GM11168 (cell line): ENCODE data around the gene PCBP3.
"Not testable (repeated sequence)": the region's sequence is repeated elsewhere in the genome, so short reads cannot be mapped to it uniquely, and the experiment has no call there.

Experiments
- in situ Hi-C: fragments of 300-500 bp; cut with MboI; formaldehyde crosslinking; loops from one replicate; pipeline ENCODE4 v1.12.0; 2022; ENCODE audit warnings: low sequenced_read_pairs; ENCODE audit not compliant: unreplicated experiment

The PCBP3 gene

DNA sequence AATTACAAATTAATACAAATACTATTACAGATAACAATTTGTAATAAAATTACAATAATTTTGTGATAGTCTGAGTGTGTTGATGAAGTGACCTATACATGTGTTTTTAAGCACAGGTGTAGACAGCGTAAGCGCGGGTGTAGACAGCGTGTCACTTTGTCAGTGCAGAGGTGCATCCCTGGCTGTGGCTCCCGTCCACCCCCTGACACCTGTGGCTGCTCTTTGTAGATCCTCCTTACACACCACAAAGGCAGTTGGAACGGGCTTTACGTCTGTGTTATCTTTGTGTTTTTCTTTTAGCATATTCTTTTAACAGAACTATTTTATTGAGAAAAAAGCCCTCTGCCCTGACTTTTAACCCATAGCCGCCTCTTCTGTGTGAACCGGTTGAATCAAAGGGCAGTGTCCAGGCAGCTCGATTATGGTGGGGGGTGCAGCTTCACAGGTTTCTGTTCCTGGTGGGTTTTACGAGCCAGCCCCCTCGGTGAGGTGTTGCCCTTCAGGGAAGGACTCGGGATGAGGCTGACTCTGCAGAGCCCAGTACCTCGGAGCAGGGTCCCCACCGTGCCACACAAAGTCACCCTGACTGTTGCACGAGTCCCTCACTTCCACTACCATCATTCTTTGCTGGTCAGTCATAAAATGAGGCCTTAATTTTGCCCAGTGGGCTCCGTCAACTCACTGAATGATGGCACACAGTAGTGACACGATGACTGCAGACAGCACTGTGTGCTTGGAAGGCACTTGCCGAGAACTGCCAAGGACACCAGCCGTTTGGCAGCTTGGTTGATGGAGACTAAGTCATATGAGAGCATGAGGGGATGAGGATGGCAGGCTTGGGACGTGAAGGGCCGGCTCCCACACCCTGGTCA lies 251.6 kb downstream of the PCBP3 start:
- in situ Hi-C loops = no loop called here

DNA sequence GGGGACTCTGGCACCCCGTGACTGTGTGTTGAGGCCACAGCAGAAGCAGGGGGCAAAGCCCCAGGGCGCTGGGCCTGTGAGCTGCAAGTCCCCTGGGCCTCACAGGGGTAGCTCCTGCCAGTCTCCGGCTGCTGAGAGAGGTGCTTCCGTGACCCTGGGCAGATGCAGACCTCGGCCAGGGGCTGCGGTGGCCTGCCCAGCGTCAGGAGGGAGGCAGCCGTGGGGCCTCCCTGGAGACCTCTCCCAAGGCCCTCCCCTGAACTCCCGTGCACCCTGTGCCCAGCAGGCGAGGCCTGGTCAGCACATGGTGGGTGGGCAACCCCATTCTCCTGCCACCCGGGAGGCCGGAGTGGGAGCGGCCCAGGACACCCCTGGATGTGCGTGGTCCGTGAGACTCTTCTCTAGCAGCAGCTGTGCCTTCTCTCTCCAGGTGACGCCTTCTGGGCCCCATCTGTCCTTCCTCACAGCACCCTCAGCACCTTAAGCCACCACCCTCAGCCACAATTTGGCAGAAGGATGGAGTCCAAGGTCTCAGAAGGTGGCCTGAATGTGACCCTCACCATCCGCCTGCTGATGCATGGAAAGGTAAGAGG lies 252.3 kb downstream of the PCBP3 start:
- in situ Hi-C loops = no loop called here

DNA sequence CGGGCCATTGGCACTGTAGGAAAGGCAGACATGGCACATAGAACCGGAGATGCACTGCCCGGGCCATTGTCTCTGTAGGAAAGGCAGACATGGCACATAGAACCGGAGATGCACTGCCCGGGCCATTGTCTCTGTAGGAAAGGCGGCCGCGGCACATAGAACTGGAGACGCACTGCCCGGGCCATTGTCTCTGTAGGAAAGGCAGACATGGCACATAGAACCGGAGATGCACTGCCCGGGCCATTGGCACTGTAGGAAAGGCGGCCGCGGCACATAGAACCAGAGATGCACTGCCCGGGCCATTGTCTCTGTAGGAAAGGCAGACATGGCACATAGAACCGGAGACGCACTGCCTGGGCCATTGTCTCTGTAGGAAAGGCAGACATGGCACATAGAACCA lies 252.9 kb downstream of the PCBP3 start:
- in situ Hi-C loops = not testable (repeated sequence)

DNA sequence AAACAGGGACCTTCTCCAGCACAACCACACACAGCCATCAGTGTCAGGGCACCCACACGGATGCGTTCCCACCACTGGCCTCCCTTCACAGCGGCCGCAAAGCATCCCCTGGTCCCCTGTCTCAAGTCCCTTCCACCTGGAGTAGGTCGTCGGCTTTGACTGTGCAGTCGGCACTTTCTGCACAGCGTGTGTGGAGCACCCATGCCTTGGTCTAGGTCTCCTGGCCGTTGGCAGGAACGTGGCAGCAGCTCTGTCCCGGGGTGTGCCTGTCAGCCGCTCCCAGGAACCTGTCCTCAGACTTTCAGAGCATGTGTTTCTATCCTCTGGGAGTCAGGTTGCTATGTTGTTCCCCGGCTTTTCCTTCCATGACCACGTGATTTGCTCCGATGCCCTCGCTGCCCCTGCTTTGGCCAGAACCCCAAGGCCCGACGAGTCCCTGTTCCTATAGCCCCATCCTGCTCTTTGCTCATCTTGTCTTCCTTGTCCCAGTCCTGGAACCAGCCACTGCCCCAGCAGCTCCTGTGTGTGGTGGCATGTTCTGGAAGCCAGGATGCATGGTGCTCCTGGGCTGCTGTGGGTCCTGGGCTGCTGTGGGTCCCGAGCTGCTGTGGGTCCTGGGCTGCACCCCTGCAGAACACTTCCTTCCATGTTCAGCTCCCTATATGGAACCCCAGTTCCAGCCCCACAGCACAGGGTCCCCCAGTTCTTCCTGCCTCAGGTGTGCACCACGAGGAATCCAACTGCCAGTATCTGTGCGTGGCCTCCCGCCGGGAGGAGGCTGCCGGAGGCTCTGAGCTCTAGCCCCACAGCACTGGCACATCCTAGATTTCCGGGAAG lies 253.9 kb downstream of the PCBP3 start:
- in situ Hi-C loops = no loop called here

DNA sequence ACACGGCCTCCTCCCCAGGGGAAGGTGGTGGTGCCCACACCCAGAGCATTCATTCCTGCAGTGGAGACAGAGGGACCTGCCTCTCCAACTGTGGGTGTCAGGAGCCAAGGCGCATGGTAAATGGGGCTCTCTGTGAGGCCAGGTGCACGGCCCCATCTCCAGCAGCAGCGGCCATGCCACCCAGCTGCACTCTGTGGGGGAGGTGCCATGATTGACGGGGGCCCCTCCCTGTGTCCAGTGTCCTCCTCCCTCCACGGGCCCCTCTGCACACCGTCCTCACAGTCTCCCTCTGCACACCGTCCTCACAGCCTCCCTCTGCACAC lies 254.5 kb downstream of the PCBP3 start:
- in situ Hi-C loops = no loop called here

DNA sequence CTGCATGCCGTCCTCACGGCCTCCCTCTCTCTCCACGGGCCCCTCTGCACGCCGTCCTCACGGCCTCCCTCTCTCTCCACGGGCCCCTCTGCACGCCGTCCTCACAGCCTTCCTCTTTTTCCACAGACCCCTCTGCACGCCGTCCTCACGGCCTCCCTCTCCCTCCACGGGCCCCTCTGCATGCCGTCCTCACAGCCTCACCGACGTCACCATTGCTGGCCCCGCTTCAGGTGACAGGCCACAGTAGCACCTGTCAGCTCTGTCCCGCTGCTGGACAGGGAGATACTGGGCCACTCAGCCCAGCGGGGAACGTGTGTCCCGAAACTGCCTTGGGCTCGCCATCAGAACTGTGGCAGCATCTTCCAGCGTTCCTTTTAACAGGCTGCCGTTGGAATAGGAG lies 255.3 kb downstream of the PCBP3 start:
- in situ Hi-C loops = no loop called here

DNA sequence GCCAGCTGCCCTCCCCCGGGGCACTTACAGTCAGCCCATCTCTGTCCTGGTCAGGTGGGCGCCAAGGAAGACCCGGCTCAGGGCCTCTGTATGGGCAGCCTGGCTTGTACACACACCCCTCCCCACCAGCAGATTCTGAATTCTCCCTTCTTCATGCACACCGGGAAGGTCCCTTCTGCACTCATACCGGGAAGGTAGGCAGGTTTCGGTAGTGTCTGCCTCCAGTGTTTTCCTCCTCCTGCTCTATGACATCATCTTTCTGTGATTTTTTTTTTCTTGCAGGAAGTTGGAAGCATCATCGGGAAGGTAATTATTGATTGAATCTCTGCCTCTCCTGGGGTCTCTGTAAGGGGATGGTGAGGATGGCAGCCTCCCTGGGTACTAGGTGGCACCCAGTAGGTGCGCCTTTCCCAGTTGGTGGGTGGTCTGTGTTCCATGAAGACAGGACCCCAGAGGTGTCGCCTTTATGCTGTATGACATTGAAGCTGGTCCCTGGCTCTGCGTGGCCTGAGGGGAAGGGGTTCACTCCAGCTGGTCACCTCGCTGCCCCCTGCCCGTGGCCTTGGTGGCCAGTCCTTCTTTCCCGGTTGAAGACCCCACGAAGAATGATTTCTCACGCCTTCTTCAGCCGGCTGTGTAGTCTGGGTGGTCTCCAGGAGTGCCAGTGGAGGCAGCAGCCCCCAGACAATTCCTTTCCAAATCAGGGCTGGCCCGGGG lies 255.9 kb downstream of the PCBP3 start:
- in situ Hi-C loops = no loop called here

DNA sequence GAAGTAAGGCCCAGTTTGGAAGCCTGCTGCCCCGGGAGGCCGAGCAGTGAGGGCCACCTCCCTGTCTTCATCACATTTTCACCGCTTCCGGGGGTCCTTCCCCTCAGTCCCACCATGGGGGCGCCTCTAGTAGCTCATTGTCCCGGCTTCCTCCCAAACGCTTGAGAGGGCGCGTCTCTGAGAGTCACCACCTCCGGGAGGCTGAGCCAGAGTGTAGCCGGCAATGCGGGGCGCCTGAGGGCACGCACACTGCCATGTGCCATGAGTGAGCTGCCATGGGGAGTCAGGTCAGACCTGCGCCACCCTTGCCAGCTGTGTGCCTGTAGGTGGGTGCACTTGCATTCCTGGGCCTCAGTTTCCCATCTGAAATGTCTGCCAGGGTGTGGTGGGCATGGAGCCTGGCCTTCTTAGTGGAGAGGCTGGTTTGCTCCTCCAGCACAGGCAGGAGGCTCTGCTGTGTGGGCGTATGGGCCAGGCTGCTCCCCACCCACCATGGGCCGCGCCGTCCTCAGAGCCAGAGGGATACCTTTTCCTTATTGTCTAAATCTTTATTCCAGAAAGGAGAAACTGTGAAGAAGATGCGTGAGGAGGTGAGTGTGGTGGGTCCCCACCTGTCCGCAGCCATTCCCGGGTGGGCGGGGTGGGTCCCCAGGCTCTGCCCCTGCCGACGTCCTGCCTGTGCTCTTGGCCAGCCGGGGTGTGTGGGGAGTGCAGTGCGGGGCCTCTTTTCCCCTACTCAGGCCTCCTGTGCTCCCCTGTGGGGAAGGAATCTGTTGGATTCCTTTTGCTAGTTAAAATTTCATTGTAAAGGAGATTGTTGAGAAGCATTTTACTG lies 256.7 kb downstream of the PCBP3 start:
- in situ Hi-C loops = no loop called here

DNA sequence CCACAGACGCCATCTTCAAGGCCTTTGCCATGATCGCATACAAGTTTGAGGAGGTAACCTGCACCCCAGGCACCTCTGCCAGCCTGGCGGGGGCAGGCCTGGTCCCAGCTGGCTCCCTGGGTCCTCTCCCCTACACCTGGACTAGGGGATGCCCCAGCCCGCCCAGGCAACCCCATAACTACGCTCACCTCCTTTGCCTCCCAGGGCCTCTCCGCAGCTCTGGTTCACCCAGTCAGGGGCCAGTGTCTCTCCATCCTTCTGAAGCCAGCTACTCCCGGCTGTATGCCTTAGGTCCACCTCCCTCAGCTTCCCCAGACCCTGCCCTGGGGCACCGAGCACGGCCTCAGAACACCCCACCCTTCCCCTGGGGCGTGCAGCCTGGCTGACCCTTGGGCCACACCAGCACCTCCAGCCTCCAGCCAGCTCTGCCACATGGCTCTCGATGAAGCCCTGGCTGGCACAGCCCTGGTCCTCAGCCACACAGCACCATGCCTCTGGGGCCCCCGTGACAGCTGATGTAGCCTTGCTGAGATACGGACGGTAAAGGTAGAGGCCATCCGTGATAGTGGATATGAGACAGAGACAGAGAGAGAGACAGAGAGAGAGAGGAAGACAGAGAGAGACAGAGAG lies 257.7 kb downstream of the PCBP3 start:
- in situ Hi-C loops = no loop called here

DNA sequence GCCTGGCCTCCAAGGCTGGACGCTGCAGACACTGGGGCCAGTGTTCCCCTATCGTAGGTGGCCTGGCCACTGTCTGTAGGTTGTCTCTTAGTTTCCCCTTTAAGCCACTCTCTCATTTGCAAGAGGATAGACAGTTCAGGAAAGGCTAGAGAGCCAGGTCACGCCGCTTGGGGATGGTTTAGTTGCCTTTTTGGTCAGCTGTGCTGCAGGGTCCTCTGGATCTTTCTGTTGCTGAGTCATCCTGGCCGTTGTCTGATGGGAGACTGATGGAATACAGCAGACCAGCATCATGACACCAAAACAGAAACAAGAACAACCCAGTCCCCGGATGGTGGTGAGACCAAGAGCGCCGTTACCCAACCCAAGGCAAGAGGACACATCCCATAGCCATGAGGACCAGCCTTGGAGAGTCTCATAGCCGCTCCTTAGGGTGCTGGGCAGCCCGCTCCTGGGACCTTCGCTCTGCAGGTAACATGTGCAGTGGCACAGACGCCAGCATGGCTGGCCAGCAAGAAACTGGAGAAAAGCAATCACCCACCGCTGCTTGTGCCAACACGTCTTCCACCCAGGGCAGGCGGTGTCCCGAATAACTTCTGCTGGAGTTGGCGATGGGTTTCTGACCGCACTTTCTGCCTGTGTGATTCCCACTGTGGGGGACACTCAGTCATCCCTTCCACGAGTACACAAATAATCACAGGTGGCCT lies 258.9 kb downstream of the PCBP3 start:
- in situ Hi-C loops = no loop called here

DNA sequence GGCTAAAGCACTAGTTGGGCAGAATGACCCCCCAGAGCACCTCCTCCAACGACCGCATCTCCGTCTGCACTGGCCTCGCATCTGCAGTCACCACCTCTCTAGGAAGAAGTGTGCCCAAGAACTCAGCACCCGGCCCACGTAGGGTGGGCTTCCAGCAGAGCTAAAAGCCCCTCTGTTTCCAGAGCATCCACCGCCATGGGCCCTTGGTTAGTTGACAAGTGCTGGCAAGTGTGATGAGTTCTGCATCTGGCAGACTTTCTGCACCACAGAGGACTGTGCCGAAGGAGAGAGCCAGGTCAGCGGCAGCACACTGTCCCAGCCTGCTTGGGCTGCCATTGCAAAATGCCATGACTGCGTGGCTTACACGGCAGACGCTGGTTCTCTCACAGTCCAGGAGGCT lies 261.7 kb downstream of the PCBP3 start:
- in situ Hi-C loops = no loop called here

DNA sequence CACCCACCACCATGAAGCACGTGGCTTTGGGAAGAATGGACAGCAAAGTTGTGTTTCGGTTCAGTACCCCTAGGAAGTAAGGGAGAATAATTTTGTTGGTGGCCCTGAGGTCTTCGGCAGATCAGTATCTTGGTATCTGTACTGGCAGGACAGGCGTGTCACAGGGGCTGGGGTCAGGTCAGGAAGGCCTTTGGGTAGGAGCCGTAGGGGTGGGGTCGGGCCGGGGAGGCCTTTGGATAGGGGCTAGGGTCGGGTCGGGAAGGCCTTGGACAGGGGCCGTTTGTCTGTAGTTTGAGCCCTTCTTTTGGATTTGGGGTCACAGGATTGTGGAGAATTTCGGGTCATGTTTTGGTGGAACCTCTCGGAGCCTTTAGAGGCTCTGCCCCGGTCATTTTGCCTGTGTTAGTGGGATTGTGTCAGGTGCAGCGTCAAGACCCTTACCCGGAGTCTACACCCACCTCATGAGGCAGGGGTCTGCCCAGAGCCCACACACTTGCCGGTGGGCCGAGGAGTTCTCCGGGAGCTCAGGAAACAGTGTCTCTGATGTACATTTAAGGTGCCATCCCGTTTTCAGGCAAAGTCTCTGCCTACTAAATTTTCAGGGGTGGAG lies 262.8 kb downstream of the PCBP3 start:
- in situ Hi-C loops = no loop called here

DNA sequence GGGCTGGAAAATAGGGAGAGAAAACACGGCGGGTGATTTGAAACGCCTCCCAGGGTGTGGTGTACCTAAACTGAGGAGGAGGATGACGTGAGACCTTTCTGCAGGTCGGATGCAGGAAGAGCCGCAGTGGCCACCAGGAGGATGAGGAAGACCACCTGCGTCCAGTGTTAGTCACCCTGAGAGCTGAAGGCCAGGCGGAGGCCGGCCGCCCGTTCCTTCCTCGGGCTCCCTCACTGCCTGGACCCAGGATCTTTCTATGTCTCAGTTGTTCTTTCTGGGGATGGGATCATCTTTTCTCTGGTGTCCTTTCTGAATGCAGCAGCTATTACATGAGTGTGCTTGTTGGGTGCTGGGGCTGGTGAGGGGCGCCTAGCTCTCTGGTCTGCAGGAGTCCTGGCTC lies 263.3 kb downstream of the PCBP3 start:
- in situ Hi-C loops = no loop called here

DNA sequence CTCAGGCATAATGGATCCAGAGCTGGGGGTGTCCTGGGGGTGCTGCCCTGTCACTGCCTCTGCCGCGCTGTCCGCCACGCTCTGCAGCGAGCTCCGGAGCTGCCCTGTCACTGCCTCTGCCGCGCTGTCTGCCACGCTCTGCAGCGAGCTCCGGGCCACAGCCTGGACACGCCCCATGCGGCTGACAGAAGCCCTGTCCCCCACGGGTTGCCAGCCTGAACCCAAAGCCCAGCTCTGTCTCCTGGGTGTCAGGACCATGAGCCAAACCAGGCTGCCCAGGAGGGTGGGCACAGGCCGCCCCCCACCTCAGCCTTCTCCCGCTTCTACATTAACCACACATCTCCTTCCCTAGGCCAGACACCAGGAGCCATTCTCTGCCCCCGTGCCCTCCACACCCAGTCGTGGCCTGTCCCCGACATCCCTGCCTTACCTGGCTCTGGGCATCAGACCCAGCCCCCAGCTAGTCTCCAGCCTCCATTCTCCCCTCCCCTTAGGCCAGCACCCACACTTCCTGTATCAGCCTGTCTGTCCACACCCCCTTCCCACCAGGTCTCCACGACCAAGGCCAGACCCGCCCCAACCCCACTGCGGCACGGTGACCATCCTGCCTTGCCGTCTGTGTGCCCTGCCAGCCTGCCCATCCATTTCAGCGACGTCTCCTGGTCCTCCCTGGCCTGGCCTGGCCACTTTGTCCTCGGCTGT lies 265.2 kb downstream of the PCBP3 start:
- in situ Hi-C loops = no loop called here

DNA sequence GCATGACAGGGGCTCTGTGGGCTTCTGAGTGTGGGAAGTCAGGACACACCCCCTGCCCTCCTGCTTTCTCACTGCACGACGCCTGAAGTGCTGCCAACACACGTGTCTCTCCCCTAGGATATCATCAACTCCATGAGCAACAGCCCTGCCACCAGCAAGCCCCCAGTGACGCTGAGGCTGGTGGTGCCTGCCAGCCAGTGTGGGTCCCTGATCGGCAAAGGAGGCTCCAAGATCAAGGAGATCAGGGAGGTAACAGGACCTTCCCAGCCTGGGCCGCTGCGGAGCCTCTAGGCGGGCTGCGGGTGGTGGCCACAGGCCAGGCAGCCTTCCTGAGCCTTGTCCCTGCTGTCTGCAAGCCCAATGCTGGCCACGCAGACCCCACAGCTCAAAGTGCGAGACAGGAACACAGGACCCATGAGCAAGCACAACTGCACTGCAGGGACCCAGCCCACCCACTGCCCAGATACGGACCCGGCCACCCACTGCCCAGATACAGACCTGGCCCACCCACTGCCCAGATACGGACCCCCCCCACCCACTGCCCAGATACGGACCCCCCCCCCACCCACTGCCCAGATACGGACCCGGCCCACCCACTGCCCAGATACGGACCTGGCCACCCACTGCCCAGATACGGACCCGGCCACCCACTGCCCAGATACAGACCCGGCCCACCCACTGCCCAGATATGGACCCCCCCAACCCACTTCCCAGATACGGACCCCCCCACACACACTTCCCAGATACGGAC lies 265.9 kb downstream of the PCBP3 start:
- in situ Hi-C loops = no loop called here

DNA sequence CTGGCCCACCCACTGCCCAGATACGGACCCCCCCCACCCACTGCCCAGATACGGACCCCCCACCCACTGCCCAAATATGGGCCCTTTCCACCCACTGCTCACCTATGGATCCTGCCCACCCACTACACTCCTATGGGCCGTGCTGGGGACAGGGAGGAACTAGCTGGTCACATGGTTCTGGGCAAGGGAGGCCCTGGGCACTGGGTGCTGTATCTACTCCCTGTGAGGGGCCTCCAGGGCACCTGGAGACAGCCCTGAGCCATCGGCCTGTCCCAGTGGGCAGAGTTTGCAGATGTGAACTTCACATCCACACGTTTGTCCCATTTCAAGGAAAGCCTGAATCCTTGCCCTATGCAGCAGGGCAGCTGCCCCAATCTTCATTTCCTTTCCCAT lies 266.6 kb downstream of the PCBP3 start:
- in situ Hi-C loops = no loop called here
